ENCODE measurements around the gene AKAP10. TPM values are rescaled to one million over a fixed set of nuclear protein-coding genes. Genes with fewer than 3 reads are reported as not detected.

AKAP10 gene
- total RNA-seq, 2 donors from 2014 or later, result 27.5 to 30.3 TPM

Other genes with a start within 250 kb of the AKAP10 start
- gene ALDH3A1, start 229.5 kb downstream of the AKAP10 start, total RNA-seq, result 1 to 10 TPM; 3.7 to 6.6 TPM
- 1 to 10 TPM; 3.5 to 7.0 TPM for gene ULK2, start 109.9 kb downstream of the AKAP10 start, total RNA-seq
- gene SPECC1, start 31.5 kb upstream of the AKAP10 start, total RNA-seq, result 10 to 100 TPM; 53.5 to 78.3 TPM